Measurements from ENCODE around the gene RBMS1.

RBMS1 gene

DNA sequence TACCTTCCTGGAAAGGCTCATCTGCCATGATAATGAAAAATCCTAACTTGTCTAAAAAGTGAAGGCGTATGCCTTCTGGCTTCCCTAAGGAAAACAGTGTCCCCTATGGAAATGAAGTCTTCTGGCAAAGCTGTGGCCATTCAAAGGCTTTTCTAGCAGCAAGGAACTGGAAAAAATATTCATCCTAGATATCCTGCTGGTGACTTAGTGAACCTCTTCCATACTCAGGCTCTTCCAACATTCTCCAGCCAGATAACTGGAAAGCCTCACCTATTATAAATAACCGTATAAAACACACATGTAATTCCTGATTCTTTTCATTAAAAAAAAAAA, 84.7 kb downstream of the RBMS1 start:
- no peak for FAIRE-seq
- DNase-seq (ENCODE audit: insufficient read length, low spot score) = no peak
- TF ChIP-seq CTCF (IDR thresholded peaks at IDR 0.05; ENCODE audit: insufficient read depth, missing control alignments) = no peak

DNA sequence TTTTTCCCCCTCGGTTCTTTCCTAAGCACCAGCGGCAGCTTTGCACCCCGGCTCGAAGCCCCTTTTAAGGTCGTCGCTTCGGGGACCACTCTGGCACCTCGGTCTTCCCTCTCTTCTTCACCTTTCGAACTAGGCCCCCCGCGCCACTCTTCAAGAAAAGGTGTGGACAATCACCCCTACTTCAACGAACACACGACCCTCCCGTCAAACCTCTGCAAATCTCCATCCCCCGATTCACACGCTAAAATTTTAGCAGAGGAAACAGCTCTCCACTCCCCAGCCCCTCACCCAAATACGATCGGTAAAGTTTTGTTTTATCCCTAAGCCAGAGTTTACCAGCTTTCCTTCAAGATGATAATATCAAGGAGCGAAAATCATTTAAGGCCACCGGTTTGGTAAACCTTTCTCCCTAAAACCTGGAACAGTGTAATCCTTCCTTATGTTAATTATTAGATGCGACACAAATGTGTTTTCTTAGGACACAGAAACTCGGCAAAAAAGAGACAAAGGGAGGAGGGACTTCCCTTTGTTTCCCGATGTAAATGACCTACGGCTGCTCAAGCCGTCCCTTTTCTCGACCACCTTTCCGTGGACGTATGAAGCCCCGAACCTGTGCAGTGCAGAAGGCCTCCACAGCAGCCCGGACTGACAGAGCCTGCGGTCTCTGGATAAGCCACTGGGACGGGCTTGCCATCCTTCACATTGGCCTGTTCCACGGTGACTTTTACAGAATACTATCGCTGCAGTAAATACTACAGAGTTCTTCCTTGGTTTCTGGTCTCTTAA, 85.2 kb downstream of the RBMS1 start:
- no peak for DNase-seq (ENCODE audit: insufficient read length, low spot score)
- TF ChIP-seq CTCF (IDR thresholded peaks at IDR 0.05; ENCODE audit: insufficient read depth, missing control alignments) = no peak
- no peak for FAIRE-seq

DNA sequence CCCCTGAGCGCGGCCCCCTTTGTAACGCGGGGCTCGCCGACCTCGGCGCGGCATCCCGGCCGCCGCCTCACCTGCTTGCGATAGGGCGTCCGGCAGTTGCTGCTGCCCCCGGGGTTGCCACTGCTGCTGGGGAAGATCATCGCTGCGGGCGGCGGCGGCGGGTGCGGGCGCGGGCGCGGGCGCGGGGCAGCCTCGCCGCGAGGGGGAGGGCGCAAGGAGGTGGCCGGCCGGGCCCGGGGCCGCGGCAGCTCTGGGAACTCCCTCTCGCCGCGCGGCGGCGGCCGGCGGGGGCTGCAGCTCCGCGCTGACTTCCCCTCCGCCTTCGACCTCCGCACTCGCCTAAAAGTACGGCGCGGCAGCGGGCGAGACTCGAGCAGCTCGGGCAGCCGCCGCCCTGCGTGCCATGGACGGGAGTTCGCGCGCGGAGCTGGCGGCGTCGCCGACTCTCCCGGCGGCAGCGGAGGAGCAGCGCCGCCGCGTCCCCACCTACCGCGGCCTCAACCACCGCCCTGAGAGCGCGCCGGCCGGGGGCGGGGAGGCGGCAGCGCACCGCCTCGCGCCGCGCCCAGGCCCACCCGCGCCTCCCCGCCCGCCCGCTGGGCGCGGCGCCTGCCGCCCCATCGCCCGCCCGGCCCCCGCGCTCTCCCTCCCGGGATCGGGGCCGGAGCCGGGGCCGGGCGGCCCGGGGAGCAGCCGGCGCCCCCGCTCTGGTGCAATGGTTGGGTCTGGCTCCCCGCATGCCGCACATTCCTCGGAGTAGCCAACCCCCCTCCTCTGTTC, 86.0 kb downstream of the RBMS1 start:
- FAIRE-seq (no peak), DNase-seq (ENCODE audit: insufficient read length, low spot score) (no peak)
- TF ChIP-seq CTCF (IDR thresholded peaks at IDR 0.05; ENCODE audit: insufficient read depth, missing control alignments) = no peak

DNA sequence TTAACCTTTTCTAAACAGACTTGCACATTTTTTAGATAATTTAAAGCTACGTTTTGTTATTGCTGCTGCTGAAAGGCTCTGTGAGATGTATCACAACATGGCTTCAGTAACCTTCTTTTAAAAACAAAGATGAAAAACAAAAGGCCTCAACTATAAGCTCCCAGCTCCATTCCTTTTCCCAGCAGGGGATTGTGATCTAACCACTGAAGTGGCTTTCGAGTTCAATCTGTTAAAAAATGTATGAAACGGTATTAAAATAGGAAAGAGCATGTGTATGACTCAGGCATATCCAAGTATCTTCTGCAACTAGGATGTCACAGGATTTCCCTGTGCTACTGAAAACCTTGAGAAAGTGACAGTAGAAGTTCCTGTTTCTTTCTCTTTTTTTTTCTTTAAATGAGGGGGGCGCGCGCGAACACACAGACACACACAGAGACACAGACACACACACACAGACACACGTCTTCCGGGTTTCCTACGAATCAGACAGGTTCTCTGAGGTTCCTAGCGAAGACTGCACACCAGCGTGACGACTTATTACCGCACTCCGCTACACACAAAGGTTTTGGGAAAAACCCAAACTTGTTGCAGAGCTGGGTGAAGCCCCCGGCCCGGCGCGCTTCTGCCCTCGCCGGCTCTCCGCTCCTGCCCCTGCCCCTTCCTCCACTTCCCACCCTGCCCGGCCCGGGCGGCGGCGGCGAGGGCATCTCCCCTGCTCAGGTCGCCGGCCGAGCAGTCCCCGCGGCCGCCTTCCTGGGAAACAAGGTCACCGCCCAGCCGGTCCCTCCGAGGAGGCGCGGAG, 86.8 kb downstream of the RBMS1 start:
- no peak for DNase-seq (ENCODE audit: insufficient read length, low spot score)
- no peak for TF ChIP-seq CTCF (IDR thresholded peaks at IDR 0.05; ENCODE audit: insufficient read depth, missing control alignments)
- no peak for FAIRE-seq

- FAIRE-seq (no peak), DNase-seq (ENCODE audit: insufficient read length, low spot score) (no peak)
- no peak for TF ChIP-seq CTCF (IDR thresholded peaks at IDR 0.05; ENCODE audit: insufficient read depth, missing control alignments)
Measured at GRCh38 chr2:160405077-160405867, 88.3 kb downstream of the RBMS1 start.

DNA sequence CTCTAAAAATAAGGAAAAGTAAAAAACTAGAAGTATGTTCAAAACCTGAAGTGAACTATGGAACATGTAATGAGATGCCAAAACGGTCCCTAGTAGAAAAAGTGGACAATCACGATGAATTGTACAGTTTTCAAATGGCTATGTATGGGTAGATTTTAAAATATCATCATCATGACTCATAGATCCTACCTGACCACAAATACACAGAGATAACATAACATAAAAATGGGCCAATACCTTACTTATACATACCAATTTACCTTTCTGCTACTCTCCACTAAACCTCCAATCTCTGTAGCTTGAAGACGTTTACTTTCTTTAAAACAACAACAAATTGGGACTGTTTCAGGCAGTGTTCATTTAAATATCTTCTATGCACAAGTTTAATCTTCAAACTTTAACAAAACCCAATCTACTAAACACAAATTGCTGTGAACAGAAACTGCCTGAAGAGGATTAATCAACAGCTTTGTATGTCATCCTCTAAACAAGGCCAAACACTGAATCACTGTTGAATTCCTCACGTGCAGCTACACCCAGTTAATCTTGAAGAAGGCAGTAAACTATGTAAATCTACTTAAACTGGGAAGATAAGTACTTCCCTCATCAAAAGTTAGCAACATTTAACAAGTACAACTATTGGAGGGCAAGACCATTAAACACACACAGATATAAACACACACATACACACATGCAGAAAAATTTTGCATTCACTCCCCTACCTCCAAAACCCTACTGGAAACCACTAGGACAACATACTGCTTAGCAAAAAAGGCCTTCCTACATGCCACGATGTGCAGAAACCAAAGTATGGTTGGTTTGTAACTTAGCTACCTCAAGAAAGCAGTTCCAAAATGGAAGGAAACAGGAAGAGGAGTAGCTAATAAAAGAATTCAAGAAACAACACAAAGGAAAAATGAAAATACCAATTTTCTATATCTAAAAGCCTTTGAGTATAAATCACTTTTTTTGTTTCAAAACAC, 90.3 kb downstream of the RBMS1 start:
- TF ChIP-seq CTCF (IDR thresholded peaks at IDR 0.05; ENCODE audit: insufficient read depth, missing control alignments) = no peak
- no peak for FAIRE-seq
- DNase-seq (ENCODE audit: insufficient read length, low spot score) = no peak
